ENCODE results near the gene SPNS3. TPM values are rescaled to one million over a fixed set of nuclear protein-coding genes. Genes with fewer than 3 reads are reported as not detected.

Gene SPNS3
- polyA plus RNA-seq, 1 donor (not counting 4 experiments of a cell fraction or from before 2014, with no cell fraction given) = not detected

GRCh38 chr17:4527134-4527533, 93.4 kb downstream of the SPNS3 start:
- Histone ChIP-seq H3K27me3 (ENCODE audit: control insufficient read depth, extremely low read depth, insufficient read depth, low read length) (peaks cover 20% of the 10 kb centered on the region), H3K9me1 (ENCODE audit: control insufficient read depth, extremely low read depth, insufficient read depth, low read length) (no peaks in the 10 kb centered on the region), H3K4me2 (ENCODE audit: control insufficient read depth, extremely low read depth, insufficient read depth, low read depth, low read length) (no peak overlapping the region), H4K20me1 (ENCODE audit: control insufficient read depth, extremely low read depth, insufficient read depth, low read length) (no peaks in the 10 kb centered on the region), H3K4me3 (ENCODE audit: control insufficient read depth in 2 of 3, extremely low read depth in 1 of 3, insufficient read depth in 2 of 3, low read depth in 1 of 3, low read length in 3 of 3) (no peak overlapping the region), H3K9ac (ENCODE audit: control insufficient read depth, extremely low read depth, insufficient read depth, low read length) (no peak overlapping the region), H2AFZ (ENCODE audit: control insufficient read depth, low read length) (no peak overlapping the region), H3K27ac (ENCODE audit: control insufficient read depth, insufficient read depth, low read length) (no peak overlapping the region), H3K79me2 (ENCODE audit: control insufficient read depth, insufficient read depth, low read length) (no peaks in the 10 kb centered on the region), H3K36me3 (ENCODE audit: control insufficient read depth in 2 of 2, extremely low read depth in 1 of 2, insufficient read depth in 2 of 2, low read length in 2 of 2) (no peaks in the 10 kb centered on the region), H3K9me3 (ENCODE audit: control insufficient read depth, low read depth, low read length) (no peaks in the 10 kb centered on the region), H3K4me1 (ENCODE audit: control insufficient read depth, extremely low read depth, insufficient read depth, low read length) (no peaks in the 10 kb centered on the region)
- TF ChIP-seq CTCF (optimal IDR thresholded peaks at IDR 0.05 in 1 of 3, IDR thresholded peaks at IDR 0.05 in 1 of 3, conservative IDR thresholded peaks at IDR 0.05 in 1 of 3; ENCODE audit: extremely low read depth in 1 of 3, insufficient read depth in 2 of 3, low read length in 3 of 3) (no peak), EZH2 (IDR thresholded peaks at IDR 0.05; ENCODE audit: low read length) (no peak)
- FAIRE-seq (no peak), DNase-seq (ENCODE audit: low read depth, low spot score) (no peak)
- dilution Hi-C loops (cut with MboI; ENCODE audit: extremely low pct_ligation_motif_present, low sequenced_read_pairs) = no loop called here

- TF ChIP-seq EZH2 (IDR thresholded peaks at IDR 0.05; ENCODE audit: low read length) (no peak), CTCF (optimal IDR thresholded peaks at IDR 0.05 in 1 of 3, IDR thresholded peaks at IDR 0.05 in 1 of 3, conservative IDR thresholded peaks at IDR 0.05 in 1 of 3; ENCODE audit: extremely low read depth in 1 of 3, insufficient read depth in 2 of 3, low read length in 3 of 3) (no peak)
- Histone ChIP-seq H3K27me3 (ENCODE audit: control insufficient read depth, extremely low read depth, insufficient read depth, low read length) (peaks cover 25% of the 10 kb centered on the region), H2AFZ (ENCODE audit: control insufficient read depth, low read length) (no peak overlapping the region), H3K9me3 (ENCODE audit: control insufficient read depth, low read depth, low read length) (no peaks in the 10 kb centered on the region), H3K27ac (ENCODE audit: control insufficient read depth, insufficient read depth, low read length) (no peak overlapping the region), H3K4me1 (ENCODE audit: control insufficient read depth, extremely low read depth, insufficient read depth, low read length) (no peaks in the 10 kb centered on the region), H3K4me2 (ENCODE audit: control insufficient read depth, extremely low read depth, insufficient read depth, low read depth, low read length) (no peak overlapping the region), H4K20me1 (ENCODE audit: control insufficient read depth, extremely low read depth, insufficient read depth, low read length) (no peaks in the 10 kb centered on the region), H3K9ac (ENCODE audit: control insufficient read depth, extremely low read depth, insufficient read depth, low read length) (no peak overlapping the region), H3K9me1 (ENCODE audit: control insufficient read depth, extremely low read depth, insufficient read depth, low read length) (no peaks in the 10 kb centered on the region), H3K79me2 (ENCODE audit: control insufficient read depth, insufficient read depth, low read length) (no peaks in the 10 kb centered on the region), H3K36me3 (ENCODE audit: control insufficient read depth in 2 of 2, extremely low read depth in 1 of 2, insufficient read depth in 2 of 2, low read length in 2 of 2) (no peaks in the 10 kb centered on the region), H3K4me3 (ENCODE audit: control insufficient read depth in 2 of 3, extremely low read depth in 1 of 3, insufficient read depth in 2 of 3, low read depth in 1 of 3, low read length in 3 of 3) (no peak overlapping the region)
- no peak for FAIRE-seq
- dilution Hi-C loops (cut with MboI; ENCODE audit: extremely low pct_ligation_motif_present, low sequenced_read_pairs) = no loop called here
- DNase-seq (ENCODE audit: low read depth, low spot score) = no peak
Measured at GRCh38 chr17:4527566-4528125, 93.9 kb downstream of the SPNS3 start.
